ENCODE data around the gene CENPP. TPM values are rescaled to one million over a fixed set of nuclear protein-coding genes. Genes with fewer than 3 reads are reported as not detected.
A peak's percentile ranks its signal among the peaks of the same experiment; 100 is the strongest.

The CENPP gene
- total RNA-seq, 1 donor from 2014 or later = 4.3 TPM

DNA sequence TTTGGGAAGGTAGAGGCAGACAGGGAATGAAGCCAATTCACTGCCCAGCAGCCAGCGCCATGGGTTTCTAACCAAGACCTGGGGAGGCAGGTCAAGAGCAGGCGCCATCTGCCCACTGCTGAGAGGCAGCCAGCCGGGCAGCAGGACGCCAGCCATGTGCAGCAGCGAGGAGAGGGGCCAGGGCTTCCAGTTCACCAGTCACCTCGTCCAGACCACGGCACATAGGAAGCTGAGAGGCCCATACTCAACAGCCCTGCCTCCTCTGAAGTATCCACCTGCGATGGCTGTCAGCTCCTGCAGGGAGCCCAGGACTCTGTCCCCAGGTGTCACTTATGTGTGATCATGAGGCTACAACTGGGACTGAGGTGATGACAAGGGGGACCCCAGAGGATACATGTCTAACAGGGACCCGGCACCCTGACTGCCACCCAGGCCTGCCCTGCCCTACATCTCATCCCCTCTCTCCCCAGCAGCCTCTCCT is 314.1 kb downstream of the CENPP start:
- no peak overlapping the region for H3K4me3 ChIP-seq
- TF ChIP-seq, protein P1, sequence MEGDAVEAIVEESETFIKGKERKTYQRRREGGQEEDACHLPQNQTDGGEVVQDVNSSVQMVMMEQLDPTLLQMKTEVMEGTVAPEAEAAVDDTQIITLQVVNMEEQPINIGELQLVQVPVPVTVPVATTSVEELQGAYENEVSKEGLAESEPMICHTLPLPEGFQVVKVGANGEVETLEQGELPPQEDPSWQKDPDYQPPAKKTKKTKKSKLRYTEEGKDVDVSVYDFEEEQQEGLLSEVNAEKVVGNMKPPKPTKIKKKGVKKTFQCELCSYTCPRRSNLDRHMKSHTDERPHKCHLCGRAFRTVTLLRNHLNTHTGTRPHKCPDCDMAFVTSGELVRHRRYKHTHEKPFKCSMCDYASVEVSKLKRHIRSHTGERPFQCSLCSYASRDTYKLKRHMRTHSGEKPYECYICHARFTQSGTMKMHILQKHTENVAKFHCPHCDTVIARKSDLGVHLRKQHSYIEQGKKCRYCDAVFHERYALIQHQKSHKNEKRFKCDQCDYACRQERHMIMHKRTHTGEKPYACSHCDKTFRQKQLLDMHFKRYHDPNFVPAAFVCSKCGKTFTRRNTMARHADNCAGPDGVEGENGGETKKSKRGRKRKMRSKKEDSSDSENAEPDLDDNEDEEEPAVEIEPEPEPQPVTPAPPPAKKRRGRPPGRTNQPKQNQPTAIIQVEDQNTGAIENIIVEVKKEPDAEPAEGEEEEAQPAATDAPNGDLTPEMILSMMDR (IDR thresholded peaks at IDR 0.05) = no peak
- H3K36me3 ChIP-seq = peaks cover 100% of the 10 kb centered on the region
- no peak overlapping the region for H3K27ac ChIP-seq
- no peaks in the 10 kb centered on the region for H3K27me3 ChIP-seq (ENCODE audit: low read depth)
- DNase-seq = peak; percentile 22
- no peaks in the 10 kb centered on the region for H3K4me1 ChIP-seq
- no peaks in the 10 kb centered on the region for H3K9me3 ChIP-seq
- intact Hi-C loops (cut with DNase I) = no loop called here
- no peak for ATAC-seq

DNA sequence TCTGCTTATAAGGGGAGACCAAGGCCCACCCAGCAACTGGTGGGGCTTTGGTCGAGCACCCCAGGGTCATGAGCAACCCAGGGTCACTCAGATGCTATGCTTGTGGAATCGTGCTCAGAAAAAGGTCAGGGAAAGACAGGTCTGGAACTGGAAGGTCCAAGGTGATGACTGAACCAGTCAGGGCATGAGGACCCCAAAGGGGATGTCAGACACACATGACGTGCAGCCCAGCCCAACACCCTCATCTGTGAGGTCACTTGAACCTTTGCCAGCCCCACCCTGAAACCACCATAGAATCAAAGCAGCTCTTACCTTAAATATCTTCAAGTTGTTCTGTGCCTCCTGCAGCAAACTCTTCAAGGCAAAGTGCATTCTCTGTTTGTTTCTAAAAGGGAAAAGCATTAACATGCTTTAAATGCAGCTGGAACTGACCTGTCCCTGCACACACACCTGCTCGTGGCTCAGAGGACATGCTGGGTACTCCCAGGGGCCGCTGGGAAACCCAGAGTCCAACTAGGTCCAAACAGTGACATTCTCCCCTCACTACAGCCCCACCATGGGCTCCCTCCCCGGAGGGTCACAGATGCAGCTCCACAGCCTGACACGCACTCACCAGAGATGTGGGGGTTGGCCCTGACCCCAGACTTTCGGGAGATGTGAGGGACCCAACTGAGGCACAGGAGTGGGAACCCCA is 314.8 kb downstream of the CENPP start:
- TF ChIP-seq, protein P1 (IDR thresholded peaks at IDR 0.05) = no peak
- peaks cover 100% of the 10 kb centered on the region for H3K36me3 ChIP-seq
- DNase-seq = peak; percentile 37

DNA sequence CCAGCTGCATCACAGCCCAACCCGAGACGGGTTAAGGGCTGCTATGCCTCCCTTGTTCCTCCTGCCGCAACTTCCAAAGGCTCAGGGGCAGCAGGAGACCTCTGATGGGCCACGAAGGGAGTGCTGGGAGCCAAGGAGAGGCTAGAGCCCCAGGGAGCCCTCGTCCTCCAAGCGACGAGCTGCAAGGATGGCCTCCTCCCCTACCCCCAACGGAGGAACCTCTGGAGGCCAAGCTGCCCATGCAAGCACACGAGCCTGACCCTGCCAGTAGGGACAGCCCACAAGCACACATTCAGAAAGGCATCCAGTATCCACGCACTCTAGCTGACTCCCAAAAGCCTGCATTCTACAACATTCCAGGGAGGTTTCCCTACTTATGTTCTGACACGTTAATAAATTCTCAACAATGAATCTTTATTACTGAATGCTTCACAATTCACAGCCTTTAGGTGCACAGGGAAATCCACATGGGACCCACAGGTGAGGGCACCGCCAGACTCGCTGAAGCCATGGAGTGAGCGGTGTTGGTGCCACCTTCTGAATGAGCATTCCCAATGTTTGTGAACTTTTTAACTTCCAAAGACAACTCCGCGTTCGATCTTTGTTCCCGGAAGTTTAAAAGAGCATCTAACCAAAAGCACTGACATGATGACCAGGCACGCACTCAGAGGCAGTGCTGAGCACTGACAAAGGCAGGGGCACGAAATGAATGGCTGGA is 315.5 kb downstream of the CENPP start:
- TF ChIP-seq, protein P1 (IDR thresholded peaks at IDR 0.05) = no peak
- intact Hi-C loops (cut with DNase I) = no loop called here
- ATAC-seq (no peak), DNase-seq (peak; percentile 30)
- H3K4me3 ChIP-seq = no peak overlapping the region
- H3K27me3 ChIP-seq (ENCODE audit: low read depth) = no peaks in the 10 kb centered on the region
- H3K36me3 ChIP-seq = peaks cover 100% of the 10 kb centered on the region
- peaks cover 4% of the 10 kb centered on the region for H3K9me3 ChIP-seq
- no peaks in the 10 kb centered on the region for H3K4me1 ChIP-seq
- H3K27ac ChIP-seq = no peak overlapping the region

More for the DNA sequence above, 314.8 kb downstream of the CENPP start:
- Histone ChIP-seq H3K27ac (no peak overlapping the region), H3K4me1 (no peaks in the 10 kb centered on the region), H3K27me3 (ENCODE audit: low read depth) (no peaks in the 10 kb centered on the region), H3K4me3 (no peak overlapping the region), H3K9me3 (peaks cover under 1% of the 10 kb centered on the region)
- intact Hi-C loops (cut with DNase I) = no loop called here
- no peak for ATAC-seq

DNA sequence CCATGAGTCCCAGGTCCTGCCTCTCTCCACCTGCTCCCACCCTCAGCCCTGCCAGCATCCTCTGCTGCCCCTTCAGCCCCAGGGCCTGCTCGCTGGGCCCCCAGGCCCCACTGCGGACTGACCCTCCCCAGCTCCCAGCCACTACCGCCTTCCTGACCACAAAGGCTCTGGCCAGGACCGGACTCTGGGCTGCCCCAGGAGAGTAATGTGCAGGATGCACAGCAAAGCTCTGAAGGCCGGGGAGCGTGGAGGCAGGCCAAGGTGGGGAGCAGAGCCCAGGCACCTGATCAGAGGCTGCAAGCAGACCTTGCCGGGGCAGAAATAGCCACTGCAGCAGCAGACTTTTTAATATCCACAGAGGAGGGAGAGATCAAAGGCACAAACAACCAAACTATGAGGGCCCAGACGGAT is 316.3 kb downstream of the CENPP start:
- intact Hi-C loops (cut with DNase I) = no loop called here
- no peak for ATAC-seq
- TF ChIP-seq, protein P1 (IDR thresholded peaks at IDR 0.05) = no peak
- Histone ChIP-seq H3K27ac (no peak overlapping the region), H3K36me3 (peaks cover 100% of the 10 kb centered on the region), H3K9me3 (peaks cover 4% of the 10 kb centered on the region), H3K4me1 (no peaks in the 10 kb centered on the region), H3K27me3 (ENCODE audit: low read depth) (no peaks in the 10 kb centered on the region), H3K4me3 (no peak overlapping the region)
- DNase-seq = peak; percentile 28

DNA sequence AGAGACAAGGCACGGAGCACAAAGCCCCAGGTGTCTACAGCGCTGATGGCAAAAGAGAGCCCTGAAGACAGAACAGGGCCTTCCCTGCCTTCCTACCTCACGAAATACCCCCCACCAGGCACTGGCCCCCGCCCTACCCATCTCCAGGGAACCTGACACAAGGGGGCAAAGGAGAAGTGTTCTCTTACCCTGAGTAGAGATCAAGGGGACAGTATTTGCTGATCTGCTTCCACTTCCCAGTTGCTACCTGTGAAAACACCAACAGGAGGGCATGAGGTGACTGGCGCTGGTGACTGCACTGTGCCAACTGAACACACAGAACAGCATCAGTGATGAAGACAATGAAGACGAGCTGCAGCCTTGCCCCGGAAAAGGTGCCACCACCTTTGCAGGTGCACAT is 316.8 kb downstream of the CENPP start:
- DNase-seq (no peak), ATAC-seq (no peak)
- no peaks in the 10 kb centered on the region for H3K27me3 ChIP-seq (ENCODE audit: low read depth)
- peaks cover 4% of the 10 kb centered on the region for H3K9me3 ChIP-seq
- TF ChIP-seq, protein P1 (IDR thresholded peaks at IDR 0.05) = no peak
- H3K4me3 ChIP-seq = no peak overlapping the region
- peaks cover 100% of the 10 kb centered on the region for H3K36me3 ChIP-seq
- intact Hi-C loops (cut with DNase I) = no loop called here
- H3K4me1 ChIP-seq = no peaks in the 10 kb centered on the region
- no peak overlapping the region for H3K27ac ChIP-seq
